A549 (cell line): ENCODE results near the gene OR10A3.

ENCODE experiments used
- JUN ChIP-seq, 2 experiments: fragments of >200 bp; sonication (Bioruptor Twin); formaldehyde crosslinking; IDR thresholded peaks; 2 replicates in 1 of 2; 3 replicates in 1 of 2; pipeline ENCODE4 v1.6.1; 2016 to 2017
- RAD21 ChIP-seq, 2 experiments: fragments of >200 bp in 1 of 2; sonication (Bioruptor Twin) in 1 of 2; formaldehyde crosslinking in 1 of 2; IDR thresholded peaks in 1 of 2; conservative IDR thresholded peaks in 1 of 2; 2 replicates in 1 of 2; 3 replicates in 1 of 2; pipeline ENCODE4 v1.6.1; 2012 to 2018; ENCODE audit warnings: inconsistent platforms in 1 of 2
- REST ChIP-seq: fragments of 200-600 bp; sonication (generic); IDR thresholded peaks from 2 replicates; pipeline ENCODE4 v1.6.1; 2016; ENCODE audit warnings: antibody characterized with exemption, mild to moderate bottlenecking, moderate library complexity
- TF ChIP-seq, protein P1 (sequence below): fragments of >200 bp; sonication (Bioruptor Twin); formaldehyde crosslinking; IDR thresholded peaks from 3 replicates; pipeline ENCODE4 v1.5.1; 2016
- TF ChIP-seq, protein P2 (sequence below): fragments of 150-350 bp; IDR thresholded peaks from 2 replicates; pipeline ENCODE4 v1.6.1; 2014; ENCODE audit warnings: low read depth, mild to moderate bottlenecking, low read length
- TF ChIP-seq, protein P3 (sequence below): fragments of 450-650 bp; IDR thresholded peaks from 2 replicates; pipeline ENCODE4 v1.6.1; 2014; ENCODE audit warnings: antibody characterized with exemption

DNA sequence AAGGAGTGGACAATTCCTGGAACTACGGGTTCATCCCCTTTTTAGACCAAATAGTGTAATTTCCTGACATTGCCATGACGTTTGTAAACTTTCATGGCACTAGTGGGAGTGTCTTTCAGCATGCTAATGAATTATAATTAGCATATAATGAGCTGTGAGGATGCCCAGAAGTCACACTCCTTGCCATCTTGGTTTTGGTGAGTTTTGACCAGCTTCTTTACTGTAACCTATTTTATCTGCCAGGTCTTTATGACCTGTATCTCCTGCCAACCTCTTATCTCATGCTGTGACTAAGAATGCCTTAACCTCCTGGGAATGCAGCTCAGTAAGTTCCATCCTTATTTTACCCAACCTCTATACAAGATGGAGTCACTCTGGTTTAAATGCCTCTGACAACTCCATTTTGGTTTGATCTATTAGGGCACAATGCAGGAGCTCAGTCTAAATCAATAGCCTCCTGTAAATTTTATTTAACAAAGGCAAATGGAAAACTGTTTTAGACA is 31.2 kb downstream of the OR10A3 start:
- TF ChIP-seq, protein P1, sequence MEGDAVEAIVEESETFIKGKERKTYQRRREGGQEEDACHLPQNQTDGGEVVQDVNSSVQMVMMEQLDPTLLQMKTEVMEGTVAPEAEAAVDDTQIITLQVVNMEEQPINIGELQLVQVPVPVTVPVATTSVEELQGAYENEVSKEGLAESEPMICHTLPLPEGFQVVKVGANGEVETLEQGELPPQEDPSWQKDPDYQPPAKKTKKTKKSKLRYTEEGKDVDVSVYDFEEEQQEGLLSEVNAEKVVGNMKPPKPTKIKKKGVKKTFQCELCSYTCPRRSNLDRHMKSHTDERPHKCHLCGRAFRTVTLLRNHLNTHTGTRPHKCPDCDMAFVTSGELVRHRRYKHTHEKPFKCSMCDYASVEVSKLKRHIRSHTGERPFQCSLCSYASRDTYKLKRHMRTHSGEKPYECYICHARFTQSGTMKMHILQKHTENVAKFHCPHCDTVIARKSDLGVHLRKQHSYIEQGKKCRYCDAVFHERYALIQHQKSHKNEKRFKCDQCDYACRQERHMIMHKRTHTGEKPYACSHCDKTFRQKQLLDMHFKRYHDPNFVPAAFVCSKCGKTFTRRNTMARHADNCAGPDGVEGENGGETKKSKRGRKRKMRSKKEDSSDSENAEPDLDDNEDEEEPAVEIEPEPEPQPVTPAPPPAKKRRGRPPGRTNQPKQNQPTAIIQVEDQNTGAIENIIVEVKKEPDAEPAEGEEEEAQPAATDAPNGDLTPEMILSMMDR: no peak
- TF ChIP-seq REST: no peak
- TF ChIP-seq, protein P2, sequence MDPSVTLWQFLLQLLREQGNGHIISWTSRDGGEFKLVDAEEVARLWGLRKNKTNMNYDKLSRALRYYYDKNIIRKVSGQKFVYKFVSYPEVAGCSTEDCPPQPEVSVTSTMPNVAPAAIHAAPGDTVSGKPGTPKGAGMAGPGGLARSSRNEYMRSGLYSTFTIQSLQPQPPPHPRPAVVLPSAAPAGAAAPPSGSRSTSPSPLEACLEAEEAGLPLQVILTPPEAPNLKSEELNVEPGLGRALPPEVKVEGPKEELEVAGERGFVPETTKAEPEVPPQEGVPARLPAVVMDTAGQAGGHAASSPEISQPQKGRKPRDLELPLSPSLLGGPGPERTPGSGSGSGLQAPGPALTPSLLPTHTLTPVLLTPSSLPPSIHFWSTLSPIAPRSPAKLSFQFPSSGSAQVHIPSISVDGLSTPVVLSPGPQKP: no peak
- TF ChIP-seq JUN (IDR thresholded peaks at IDR 0.05): no peak
- TF ChIP-seq, protein P3, sequence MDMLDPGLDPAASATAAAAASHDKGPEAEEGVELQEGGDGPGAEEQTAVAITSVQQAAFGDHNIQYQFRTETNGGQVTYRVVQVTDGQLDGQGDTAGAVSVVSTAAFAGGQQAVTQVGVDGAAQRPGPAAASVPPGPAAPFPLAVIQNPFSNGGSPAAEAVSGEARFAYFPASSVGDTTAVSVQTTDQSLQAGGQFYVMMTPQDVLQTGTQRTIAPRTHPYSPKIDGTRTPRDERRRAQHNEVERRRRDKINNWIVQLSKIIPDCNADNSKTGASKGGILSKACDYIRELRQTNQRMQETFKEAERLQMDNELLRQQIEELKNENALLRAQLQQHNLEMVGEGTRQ: no peak
- TF ChIP-seq RAD21 (conservative IDR thresholded peaks at IDR 0.05 in 1 of 2, IDR thresholded peaks at IDR 0.05 in 1 of 2): no peak
